ENCODE results near the gene ZNF396.

Gene ZNF396

GRCh38 chr18:35335866-35336265 lies 41.3 kb downstream of the ZNF396 start:
- no peak for DNase-seq (ENCODE audit: low read depth)

- peak; percentile 49 for DNase-seq (ENCODE audit: low read depth)
Measured at GRCh38 chr18:35334821-35335220, 42.3 kb downstream of the ZNF396 start.

GRCh38 chr18:35334212-35334611 lies 42.9 kb downstream of the ZNF396 start:
- no peak for DNase-seq (ENCODE audit: low read depth)

- DNase-seq (ENCODE audit: low read depth), result no peak
Measured at GRCh38 chr18:35331367-35332087, 45.6 kb downstream of the ZNF396 start.

- DNase-seq (ENCODE audit: low read depth), result no peak
Measured at GRCh38 chr18:35328868-35329267, 48.3 kb downstream of the ZNF396 start.

GRCh38 chr18:35326695-35327387 lies 50.3 kb downstream of the ZNF396 start:
- no peak for DNase-seq (ENCODE audit: low read depth)

GRCh38 chr18:35324926-35325655 lies 52.0 kb downstream of the ZNF396 start:
- peak; percentile 23 for DNase-seq (ENCODE audit: low read depth)

- DNase-seq (ENCODE audit: low read depth), result peak; percentile 15
Measured at GRCh38 chr18:35322486-35323458, 54.4 kb downstream of the ZNF396 start.
